H9 (cell line): ENCODE results near the gene POU2F1. TPM values are rescaled to one million over a fixed set of nuclear protein-coding genes. Genes with fewer than 3 reads are reported as not detected.

Experiments
- DNase-seq: peaks from one replicate; pipeline ENCODE4 v3.0.0-alpha.2; 2017
- H2AFZ ChIP-seq: one replicate; pipeline ENCODE4 v1.6.1; 2013; ENCODE audit warnings: mild to moderate bottlenecking, low read length, control low read depth, moderate library complexity
- H2AK5ac ChIP-seq: 2 replicates; pipeline ENCODE4 v1.6.1; 2013; ENCODE audit warnings: low read length, control low read depth, mixed read lengths; ENCODE audit not compliant: insufficient read length
- H2BK120ac ChIP-seq: one replicate; pipeline ENCODE4 v1.6.1; 2013; ENCODE audit warnings: low read depth, mild to moderate bottlenecking, low read length, control low read depth, inconsistent platforms; ENCODE audit not compliant: poor library complexity, severe bottlenecking
- H2BK12ac ChIP-seq: 2 replicates; pipeline ENCODE4 v1.6.1; 2013; ENCODE audit warnings: low read length, control low read depth, mixed read lengths, low read depth; ENCODE audit not compliant: insufficient read length
- H2BK15ac ChIP-seq: 2 replicates; pipeline ENCODE4 v1.6.1; 2013; ENCODE audit warnings: low read depth, low read length, control low read depth
- H2BK20ac ChIP-seq: one replicate; pipeline ENCODE4 v1.6.1; 2013; ENCODE audit warnings: low read depth, mild to moderate bottlenecking, low read length, control low read depth, inconsistent platforms; ENCODE audit not compliant: poor library complexity, severe bottlenecking
- H2BK5ac ChIP-seq: 2 replicates; pipeline ENCODE4 v1.6.1; 2013; ENCODE audit warnings: low read length, control low read depth, mixed read lengths; ENCODE audit not compliant: insufficient read length
- H3K14ac ChIP-seq: 2 replicates; pipeline ENCODE4 v1.6.1; 2013; ENCODE audit warnings: low read length, control low read depth; ENCODE audit not compliant: insufficient read depth
- H3K18ac ChIP-seq: 2 replicates; pipeline ENCODE4 v1.6.1; 2013; ENCODE audit warnings: low read depth, mild to moderate bottlenecking, mixed read lengths, low read length, control low read depth; ENCODE audit not compliant: insufficient read length
- H3K23ac ChIP-seq: 2 replicates; pipeline ENCODE4 v1.6.1; 2013; ENCODE audit warnings: low read length, control low read depth, mixed read lengths, low read depth; ENCODE audit not compliant: insufficient read length
- H3K23me2 ChIP-seq: 2 replicates; pipeline ENCODE4 v1.6.1; 2013; ENCODE audit warnings: low read depth, mild to moderate bottlenecking, mixed read lengths, low read length, control low read depth; ENCODE audit not compliant: insufficient read length, poor library complexity, severe bottlenecking
- H3K27ac ChIP-seq: 2 replicates; pipeline ENCODE4 v1.5.1; 2013; ENCODE audit warnings: low read length, control low read depth, mixed read lengths, low read depth; ENCODE audit not compliant: insufficient read length
- H3K27me3 ChIP-seq: 2 replicates; pipeline ENCODE4 v1.6.1; 2013; ENCODE audit warnings: low read length, control low read depth, inconsistent platforms; ENCODE audit not compliant: insufficient read depth
- H3K4ac ChIP-seq: 2 replicates; pipeline ENCODE4 v1.6.1; 2013; ENCODE audit warnings: low read depth, mild to moderate bottlenecking, control low read depth, inconsistent platforms, low read length, moderate library complexity
- H3K4me1 ChIP-seq: 2 replicates; pipeline ENCODE4 v1.6.1; 2013; ENCODE audit warnings: low read length, control low read depth, inconsistent platforms; ENCODE audit not compliant: insufficient read depth
- H3K4me2 ChIP-seq: 2 replicates; pipeline ENCODE4 v1.6.1; 2013; ENCODE audit warnings: low read length, control low read depth, mixed read lengths; ENCODE audit not compliant: insufficient read length, insufficient read depth
- H3K56ac ChIP-seq: 2 replicates; pipeline ENCODE4 v1.6.1; 2013; ENCODE audit warnings: low read depth, mild to moderate bottlenecking, mixed read lengths, low read length, control low read depth; ENCODE audit not compliant: insufficient read length
- H3K79me1 ChIP-seq: 2 replicates; pipeline ENCODE4 v1.6.1; 2013; ENCODE audit warnings: low read depth, mild to moderate bottlenecking, moderate library complexity, low read length, control low read depth, inconsistent platforms; ENCODE audit not compliant: insufficient read depth, poor library complexity, severe bottlenecking
- H3K79me2 ChIP-seq: 2 replicates; pipeline ENCODE4 v1.6.1; 2013; ENCODE audit warnings: low read length, control low read depth, inconsistent platforms; ENCODE audit not compliant: insufficient read depth
- H3K9ac ChIP-seq: 2 replicates; pipeline ENCODE4 v1.6.1; 2013; ENCODE audit warnings: low read length, control low read depth, mixed read lengths; ENCODE audit not compliant: insufficient read length; ENCODE audit errors: extremely low read depth
- H3K9me3 ChIP-seq: one replicate; pipeline ENCODE4 v1.6.1; 2013; ENCODE audit warnings: low read depth, low read length, inconsistent platforms; ENCODE audit not compliant: control insufficient read depth
- H3T11ph ChIP-seq: one replicate; pipeline ENCODE4 v1.6.1; 2013; ENCODE audit warnings: mild to moderate bottlenecking, low read length, control low read depth, inconsistent platforms
- H4K20me1 ChIP-seq: one replicate; pipeline ENCODE4 v1.6.1; 2013; ENCODE audit not compliant: control insufficient read depth, insufficient read length, insufficient read depth
- H4K5ac ChIP-seq: 2 replicates; pipeline ENCODE4 v1.6.1; 2013; ENCODE audit warnings: low read depth, mild to moderate bottlenecking, mixed read lengths, low read length, control low read depth; ENCODE audit not compliant: insufficient read length
- H4K8ac ChIP-seq: replicated peaks from 2 replicates; pipeline ENCODE4 v1.6.1; 2013; ENCODE audit warnings: low read length, control low read depth, mixed read lengths, low read depth; ENCODE audit not compliant: insufficient read length
- H4K91ac ChIP-seq: 2 replicates; pipeline ENCODE4 v1.6.1; 2013; ENCODE audit warnings: low read depth, mild to moderate bottlenecking, moderate library complexity, mixed read lengths, low read length, control low read depth; ENCODE audit not compliant: insufficient read length
- H3K27ac Mint-ChIP-seq, 3 experiments: 2 replicates in 2 of 3; 3 replicates in 1 of 3; pipeline ENCODE4 v1.8.0; 2020 to 2021; ENCODE audit warnings: mixed read lengths in 3 of 3, mild to moderate bottlenecking in 1 of 3, moderate library complexity in 1 of 3
- H3K27me3 Mint-ChIP-seq: 2 replicates; pipeline ENCODE4 v1.8.0; 2021; ENCODE audit warnings: low read depth, mild to moderate bottlenecking, moderate library complexity, mixed read lengths
- H3K36me3 Mint-ChIP-seq, 3 experiments: 2 replicates in 2 of 3; 3 replicates in 1 of 3; pipeline ENCODE4 v1.8.0; 2020 to 2021; ENCODE audit warnings: low read depth in 3 of 3, mixed read lengths in 3 of 3; ENCODE audit not compliant: insufficient read depth in 1 of 3
- H3K4me1 Mint-ChIP-seq, 2 experiments: 2 replicates each; pipeline ENCODE4 v1.8.0; 2020; ENCODE audit warnings: mixed read lengths in 2 of 2
- H3K4me3 Mint-ChIP-seq, 2 experiments: 2 replicates in 1 of 2; 3 replicates in 1 of 2; pipeline ENCODE4 v1.8.0; 2020 to 2021; ENCODE audit warnings: mild to moderate bottlenecking in 2 of 2, mixed read lengths in 2 of 2, moderate library complexity in 1 of 2
- H3K9me3 Mint-ChIP-seq, 2 experiments: 2 replicates in 1 of 2; 3 replicates in 1 of 2; pipeline ENCODE4 v1.8.0; 2020; ENCODE audit warnings: mild to moderate bottlenecking in 2 of 2, mixed read lengths in 2 of 2, moderate library complexity in 1 of 2
- WGBS: extraction: QIAGEN DNeasy Blood & Tissue Kit; methylation state at CpG from one replicate; pipeline ENCODE4 v1.1.7; 2013; ENCODE audit warnings: missing lambda C conversion rate, low lambda C conversion rate, mixed read lengths; ENCODE audit not compliant: insufficient read length; ENCODE audit errors: extremely low coverage; 5-methylcytosine and 5-hydroxymethylcytosine counted together
- total RNA-seq: library from RNA; stranded (reverse); gene quantifications from 2 replicates; pipeline ENCODE4 v1.2.1, GENCODE V29; 2021
- TF ChIP-seq, protein P1 (sequence below): fragments of 200-600 bp; sonication (generic); conservative IDR thresholded peaks from 3 replicates; pipeline ENCODE4 v1.8.0; 2021; ENCODE audit warnings: antibody characterized with exemption, mild to moderate bottlenecking

POU2F1 gene
- total RNA-seq, 1 experiment from 2014 or later = 62.5 TPM

DNA sequence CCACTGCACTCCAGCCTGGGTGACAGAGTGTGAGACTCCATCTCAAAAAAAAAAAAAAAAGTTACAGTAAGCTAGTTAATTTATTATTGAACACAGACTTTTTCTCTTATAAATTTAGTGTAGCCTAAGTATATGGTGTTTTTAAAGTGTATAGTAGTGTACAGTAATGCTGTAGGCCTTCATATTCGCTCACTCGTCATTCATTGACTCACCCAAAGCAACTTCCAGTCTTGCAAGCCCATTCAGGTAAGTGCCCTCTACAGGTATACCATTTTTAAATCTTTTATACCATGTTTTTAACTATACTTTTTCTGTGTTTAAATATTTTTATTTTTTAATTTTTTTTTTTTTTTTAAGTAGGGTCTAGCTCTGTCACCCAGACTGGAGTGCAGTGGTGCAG is 12.1 kb downstream of the POU2F1 start:
- Histone ChIP-seq H2AFZ (no peak overlapping the region), H3K4me1 (peaks cover 6% of the 10 kb centered on the region), H2BK12ac (no peak overlapping the region), H3K56ac (no peak overlapping the region), H4K91ac (no peak overlapping the region), H3K23ac (no peak overlapping the region), H3K4ac (no peak overlapping the region), H3K14ac (no peak overlapping the region), H2BK5ac (no peak overlapping the region), H3K79me2 (peaks cover 63% of the 10 kb centered on the region), H2BK120ac (no peak overlapping the region), H4K20me1 (no peaks in the 10 kb centered on the region), H3K27me3 (no peaks in the 10 kb centered on the region), H2AK5ac (no peak overlapping the region), H3K79me1 (peaks cover 4% of the 10 kb centered on the region), H3K4me2 (no peak overlapping the region), H3T11ph (no peak overlapping the region), H4K5ac (no peak overlapping the region), H4K8ac (no peak overlapping the region), H3K27ac (no peak overlapping the region), H3K9me3 (no peaks in the 10 kb centered on the region), H2BK15ac (no peak overlapping the region), H3K18ac (no peak overlapping the region), H3K23me2 (no peaks in the 10 kb centered on the region), H3K9ac (no peak overlapping the region), H2BK20ac (no peak overlapping the region)
- Mint-ChIP-seq H3K27ac (no peak overlapping the region), H3K36me3 (no peaks in the 10 kb centered on the region), H3K4me3 (no peak overlapping the region), H3K9me3 (no peaks in the 10 kb centered on the region), H3K27me3 (no peaks in the 10 kb centered on the region), H3K4me1 (peaks cover 62 to 68% of the 10 kb centered on the region in 2 experiments)
- no peak for DNase-seq
- WGBS = no CpG with 5 or more reads among the region's 2 CpGs
- TF ChIP-seq, protein P1, sequence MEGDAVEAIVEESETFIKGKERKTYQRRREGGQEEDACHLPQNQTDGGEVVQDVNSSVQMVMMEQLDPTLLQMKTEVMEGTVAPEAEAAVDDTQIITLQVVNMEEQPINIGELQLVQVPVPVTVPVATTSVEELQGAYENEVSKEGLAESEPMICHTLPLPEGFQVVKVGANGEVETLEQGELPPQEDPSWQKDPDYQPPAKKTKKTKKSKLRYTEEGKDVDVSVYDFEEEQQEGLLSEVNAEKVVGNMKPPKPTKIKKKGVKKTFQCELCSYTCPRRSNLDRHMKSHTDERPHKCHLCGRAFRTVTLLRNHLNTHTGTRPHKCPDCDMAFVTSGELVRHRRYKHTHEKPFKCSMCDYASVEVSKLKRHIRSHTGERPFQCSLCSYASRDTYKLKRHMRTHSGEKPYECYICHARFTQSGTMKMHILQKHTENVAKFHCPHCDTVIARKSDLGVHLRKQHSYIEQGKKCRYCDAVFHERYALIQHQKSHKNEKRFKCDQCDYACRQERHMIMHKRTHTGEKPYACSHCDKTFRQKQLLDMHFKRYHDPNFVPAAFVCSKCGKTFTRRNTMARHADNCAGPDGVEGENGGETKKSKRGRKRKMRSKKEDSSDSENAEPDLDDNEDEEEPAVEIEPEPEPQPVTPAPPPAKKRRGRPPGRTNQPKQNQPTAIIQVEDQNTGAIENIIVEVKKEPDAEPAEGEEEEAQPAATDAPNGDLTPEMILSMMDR = no peak
